Thoracic aorta (tissue), 2 donors: ENCODE measurements around the gene KISS1. TPM values are rescaled to one million over a fixed set of nuclear protein-coding genes. Genes with fewer than 3 reads are reported as not detected.

ENCODE experiments used
- ATAC-seq: fragments of 150-250 bp; one replicate; pipeline ENCODE4 v1.8.0; 2017; ENCODE audit warnings: low read depth; ENCODE audit not compliant: insufficient number of reproducible peaks, low FRiP score
- DNase-seq: peaks from one replicate; pipeline ENCODE4 v3.0.0-alpha.2; 2020; ENCODE audit warnings: low spot score
- H3K27ac ChIP-seq, 2 donors: fragments of 200-600 bp; sonication (generic); 1 replicate in 1 of 2; 2 replicates in 1 of 2; pipeline ENCODE4 v1.5.1; 2016; ENCODE audit warnings: mild to moderate bottlenecking in 2 of 2, moderate library complexity in 2 of 2
- H3K27me3 ChIP-seq: fragments of 200-600 bp; sonication (generic); replicated peaks from 2 replicates; pipeline ENCODE4 v1.6.0; 2016; ENCODE audit warnings: mild to moderate bottlenecking; ENCODE audit not compliant: insufficient read depth
- H3K36me3 ChIP-seq: fragments of 200-600 bp; sonication (generic); one replicate; pipeline ENCODE4 v1.5.1; 2016
- H3K4me1 ChIP-seq, 2 donors: fragments of 200-600 bp; sonication (generic); 1 replicate in 1 of 2; 2 replicates in 1 of 2; pipeline versions ENCODE4 v1.5.1 to v1.6.0; 2016; ENCODE audit warnings: low read depth in 2 of 2, mild to moderate bottlenecking in 1 of 2; ENCODE audit not compliant: control insufficient read depth in 1 of 2
- H3K4me3 ChIP-seq: fragments of 200-600 bp; sonication (generic); 2 replicates; pipeline ENCODE4 v1.5.1; 2016; ENCODE audit warnings: mild to moderate bottlenecking
- H3K9me3 ChIP-seq: fragments of 200-600 bp; sonication (generic); 2 replicates; pipeline ENCODE4 v1.5.1; 2016
- CTCF ChIP-seq: fragments of 200-600 bp; sonication (generic); IDR thresholded peaks from one replicate; pipeline ENCODE4 v1.5.1; 2019; ENCODE audit warnings: antibody characterized with exemption
- total RNA-seq, 2 donors: library from RNA; depleted of rRNA; stranded (reverse); fragments of >200 nt; gene quantifications; one replicate each; pipeline versions ENCODE4 v1.1.0 to v1.2.3, GENCODE V29; 2016

Gene KISS1
- total RNA-seq, 2 donors from 2014 or later, result not detected

GRCh38 chr1:204206121-204206520 lies 9.8 kb upstream of the KISS1 start:
- no peaks in the 10 kb centered on the region for H3K9me3 ChIP-seq
- H3K4me1 ChIP-seq, result no peaks in the 10 kb centered on the region
- DNase-seq (no peak), ATAC-seq (no peak)
- peaks cover 6% of the 10 kb centered on the region for H3K27me3 ChIP-seq
- no peak overlapping the region for H3K27ac ChIP-seq
- no peak overlapping the region for H3K4me3 ChIP-seq
- H3K36me3 ChIP-seq, result no peaks in the 10 kb centered on the region
- no peak for TF ChIP-seq CTCF

GRCh38 chr1:204205486-204205885 lies 9.2 kb upstream of the KISS1 start:
- DNase-seq (no peak), ATAC-seq (no peak)
- Histone ChIP-seq H3K9me3 (no peaks in the 10 kb centered on the region), H3K4me1 (no peaks in the 10 kb centered on the region), H3K27ac (no peak overlapping the region), H3K27me3 (peaks cover 6% of the 10 kb centered on the region), H3K36me3 (no peaks in the 10 kb centered on the region), H3K4me3 (no peak overlapping the region)
- TF ChIP-seq CTCF, result no peak

- no peak for ATAC-seq
- Histone ChIP-seq H3K4me1 (no peaks in the 10 kb centered on the region), H3K36me3 (no peaks in the 10 kb centered on the region)
These were observed 8.7 kb upstream of the KISS1 start for GRCh38 chr1:204204944-204205343.

GRCh38 chr1:204203206-204203767 lies 7.0 kb upstream of the KISS1 start:
- Histone ChIP-seq H3K4me1 (no peaks in the 10 kb centered on the region), H3K9me3 (no peaks in the 10 kb centered on the region), H3K36me3 (no peaks in the 10 kb centered on the region), H3K4me3 (no peak overlapping the region), H3K27me3 (peaks cover 6% of the 10 kb centered on the region), H3K27ac (no peak overlapping the region)
- ATAC-seq (no peak), DNase-seq (no peak)
- no peak for TF ChIP-seq CTCF

More at GRCh38 chr1:204204944-204205343, 8.7 kb upstream of the KISS1 start:
- TF ChIP-seq CTCF, result no peak
- DNase-seq, result no peak
- H3K4me3 ChIP-seq, result no peak overlapping the region
- H3K27me3 ChIP-seq, result peaks cover 6% of the 10 kb centered on the region
- H3K9me3 ChIP-seq, result no peaks in the 10 kb centered on the region
- H3K27ac ChIP-seq, result no peak overlapping the region

- DNase-seq (no peak), ATAC-seq (no peak)
- H3K36me3 ChIP-seq, result no peaks in the 10 kb centered on the region
- H3K27me3 ChIP-seq, result peaks cover 6% of the 10 kb centered on the region
- no peaks in the 10 kb centered on the region for H3K9me3 ChIP-seq
- H3K4me1 ChIP-seq, result no peaks in the 10 kb centered on the region
- no peak overlapping the region for H3K4me3 ChIP-seq
- no peak for TF ChIP-seq CTCF
- H3K27ac ChIP-seq, result no peak overlapping the region
These were observed 6.2 kb upstream of the KISS1 start for GRCh38 chr1:204202481-204202880.
